IPS-18a (cell line): ENCODE data around the gene TTLL9.
A peak's percentile ranks its signal among the peaks of the same experiment; 100 is the strongest.

Source experiments
- H3K27ac ChIP-seq: one replicate; pipeline ENCODE4 v1.5.1; 2013; ENCODE audit warnings: low read length
- H3K27me3 ChIP-seq: one replicate; pipeline ENCODE4 v1.6.1; 2013; ENCODE audit warnings: mild to moderate bottlenecking, low read length; ENCODE audit not compliant: control insufficient read depth, insufficient read depth
- H3K36me3 ChIP-seq: one replicate; pipeline ENCODE4 v1.6.1; 2013; ENCODE audit warnings: low read depth, low read length; ENCODE audit not compliant: control insufficient read depth
- H3K4me1 ChIP-seq: one replicate; pipeline ENCODE4 v1.6.1; 2013; ENCODE audit warnings: low read depth, low read length; ENCODE audit not compliant: control insufficient read depth
- H3K4me3 ChIP-seq: one replicate; pipeline ENCODE4 v1.5.1; 2013; ENCODE audit warnings: low read length
- H3K9ac ChIP-seq: one replicate; pipeline ENCODE4 v1.6.1; 2013; ENCODE audit warnings: mild to moderate bottlenecking, low read length, moderate library complexity
- H3K9me3 ChIP-seq: one replicate; pipeline ENCODE4 v1.6.1; 2013; ENCODE audit warnings: low read depth, low read length; ENCODE audit not compliant: control insufficient read depth

TTLL9 gene

GRCh38 chr20:31966991-31967655, 96.7 kb downstream of the TTLL9 start:
- H3K27me3 ChIP-seq: peaks cover 28% of the 10 kb centered on the region
- H3K4me3 ChIP-seq: peak overlapping the region; percentile 51
- H3K36me3 ChIP-seq: no peaks in the 10 kb centered on the region
- H3K9me3 ChIP-seq: no peaks in the 10 kb centered on the region
- no peak overlapping the region for H3K27ac ChIP-seq
- H3K9ac ChIP-seq: no peak overlapping the region
- peaks cover 4% of the 10 kb centered on the region for H3K4me1 ChIP-seq

GRCh38 chr20:31967830-31968249, 97.4 kb downstream of the TTLL9 start, which contains the start of gene XKR7:
Gene XKR7, plus strand, starts transcription at chr20:31968151. Its CDS starts 25 bp downstream, at chr20:31968176.
- peaks cover 28% of the 10 kb centered on the region for H3K27me3 ChIP-seq
- no peaks in the 10 kb centered on the region for H3K9me3 ChIP-seq
- peak within 1 kb of the TSS; percentile 51 for H3K4me3 ChIP-seq

GRCh38 chr20:31968291-31969126, 98.1 kb downstream of the TTLL9 start:
- Histone ChIP-seq H3K27me3 (peaks cover 28% of the 10 kb centered on the region), H3K9ac (no peak overlapping the region), H3K4me3 (peak overlapping the region; percentile 49), H3K27ac (no peak overlapping the region), H3K9me3 (no peaks in the 10 kb centered on the region), H3K36me3 (no peaks in the 10 kb centered on the region), H3K4me1 (peaks cover 4% of the 10 kb centered on the region)

More at GRCh38 chr20:31967830-31968249, 97.4 kb downstream of the TTLL9 start, which contains the start of gene XKR7:
- no peaks in the 10 kb centered on the region for H3K36me3 ChIP-seq
- no peak within 1 kb of the TSS for H3K27ac ChIP-seq
- peaks cover 4% of the 10 kb centered on the region for H3K4me1 ChIP-seq
- H3K9ac ChIP-seq: no peak within 1 kb of the TSS

GRCh38 chr20:31969991-31970390, 99.6 kb downstream of the TTLL9 start:
- H3K27ac ChIP-seq: no peak overlapping the region

GRCh38 chr20:31972471-31973021, 102.1 kb downstream of the TTLL9 start:
- Histone ChIP-seq H3K27me3 (peaks cover 20% of the 10 kb centered on the region), H3K4me1 (peaks cover 14% of the 10 kb centered on the region), H3K27ac (no peak overlapping the region), H3K36me3 (no peaks in the 10 kb centered on the region), H3K9ac (no peak overlapping the region), H3K9me3 (no peaks in the 10 kb centered on the region), H3K4me3 (no peak overlapping the region)

More at GRCh38 chr20:31969991-31970390, 99.6 kb downstream of the TTLL9 start:
- Histone ChIP-seq H3K27me3 (peaks cover 28% of the 10 kb centered on the region), H3K9ac (no peak overlapping the region), H3K9me3 (no peaks in the 10 kb centered on the region), H3K36me3 (no peaks in the 10 kb centered on the region), H3K4me3 (no peak overlapping the region), H3K4me1 (peaks cover 11% of the 10 kb centered on the region)

GRCh38 chr20:31974296-31974695, 103.9 kb downstream of the TTLL9 start:
- no peak overlapping the region for H3K27ac ChIP-seq
- no peaks in the 10 kb centered on the region for H3K36me3 ChIP-seq
- no peak overlapping the region for H3K9ac ChIP-seq
- H3K9me3 ChIP-seq: no peaks in the 10 kb centered on the region
- H3K27me3 ChIP-seq: peaks cover 14% of the 10 kb centered on the region
- H3K4me3 ChIP-seq: no peak overlapping the region
- peaks cover 14% of the 10 kb centered on the region for H3K4me1 ChIP-seq

GRCh38 chr20:31974951-31975487, 104.6 kb downstream of the TTLL9 start:
- Histone ChIP-seq H3K36me3 (no peaks in the 10 kb centered on the region), H3K9ac (peak overlapping the region; percentile 43), H3K9me3 (no peaks in the 10 kb centered on the region), H3K4me3 (peak overlapping the region; percentile 24), H3K27me3 (peaks cover 7% of the 10 kb centered on the region), H3K4me1 (peaks cover 14% of the 10 kb centered on the region), H3K27ac (no peak overlapping the region)

GRCh38 chr20:31975874-31976273, 105.4 kb downstream of the TTLL9 start:
- Histone ChIP-seq H3K36me3 (no peaks in the 10 kb centered on the region), H3K4me3 (no peak overlapping the region), H3K9me3 (no peaks in the 10 kb centered on the region), H3K4me1 (peaks cover 14% of the 10 kb centered on the region), H3K27ac (no peak overlapping the region), H3K9ac (no peak overlapping the region), H3K27me3 (no peaks in the 10 kb centered on the region)

GRCh38 chr20:31977080-31977479, 106.6 kb downstream of the TTLL9 start:
- no peaks in the 10 kb centered on the region for H3K27me3 ChIP-seq
- H3K36me3 ChIP-seq: no peaks in the 10 kb centered on the region
- H3K27ac ChIP-seq: no peak overlapping the region
- H3K4me1 ChIP-seq: peaks cover 14% of the 10 kb centered on the region
- no peak overlapping the region for H3K9ac ChIP-seq
- no peak overlapping the region for H3K4me3 ChIP-seq
- H3K9me3 ChIP-seq: no peaks in the 10 kb centered on the region

GRCh38 chr20:31979713-31980426, 109.4 kb downstream of the TTLL9 start:
- H3K27me3 ChIP-seq: no peaks in the 10 kb centered on the region
- H3K36me3 ChIP-seq: no peaks in the 10 kb centered on the region
- no peak overlapping the region for H3K4me3 ChIP-seq
- no peak overlapping the region for H3K9ac ChIP-seq
- H3K9me3 ChIP-seq: no peaks in the 10 kb centered on the region
- no peak overlapping the region for H3K27ac ChIP-seq
- peaks cover 8% of the 10 kb centered on the region for H3K4me1 ChIP-seq

GRCh38 chr20:31981784-31982183, 111.3 kb downstream of the TTLL9 start:
- Histone ChIP-seq H3K4me3 (no peak overlapping the region), H3K27ac (no peak overlapping the region), H3K27me3 (no peaks in the 10 kb centered on the region), H3K9me3 (no peaks in the 10 kb centered on the region), H3K9ac (no peak overlapping the region), H3K4me1 (no peaks in the 10 kb centered on the region), H3K36me3 (no peaks in the 10 kb centered on the region)
